Effector memory CD4-positive, alpha-beta T cell (primary cell): ENCODE measurements around the gene ZCCHC24.

Source experiments
- DNase-seq, 3 donors: peaks; one replicate each; pipeline ENCODE4 v3.0.0-alpha.2; 2020
- H3K27ac ChIP-seq: 2 replicates; pipeline ENCODE4 v1.7.0; 2013; ENCODE audit warnings: mild to moderate bottlenecking, low read length, moderate library complexity; ENCODE audit not compliant: insufficient read depth, poor library complexity, severe bottlenecking
- H3K27me3 ChIP-seq: replicated peaks from 2 replicates; pipeline ENCODE4 v1.7.0; 2013; ENCODE audit warnings: mild to moderate bottlenecking, low read length; ENCODE audit not compliant: insufficient read depth, control insufficient read depth, poor library complexity, severe bottlenecking
- H3K36me3 ChIP-seq: 2 replicates; pipeline ENCODE4 v1.7.0; 2013; ENCODE audit warnings: mild to moderate bottlenecking, low read length, moderate library complexity; ENCODE audit not compliant: control insufficient read depth, insufficient read depth
- H3K4me1 ChIP-seq: 2 replicates; pipeline ENCODE4 v1.7.0; 2013; ENCODE audit warnings: low read length, mild to moderate bottlenecking; ENCODE audit not compliant: control insufficient read depth, insufficient read depth, poor library complexity, severe bottlenecking
- H3K4me3 ChIP-seq: 2 replicates; pipeline ENCODE4 v1.7.0; 2013; ENCODE audit warnings: low read length, low read depth, mild to moderate bottlenecking; ENCODE audit not compliant: insufficient read depth, poor library complexity, severe bottlenecking
- H3K9me3 ChIP-seq: 2 replicates; pipeline ENCODE4 v1.7.0; 2013; ENCODE audit warnings: mild to moderate bottlenecking, low read length, moderate library complexity; ENCODE audit not compliant: control insufficient read depth

Gene ZCCHC24

DNA sequence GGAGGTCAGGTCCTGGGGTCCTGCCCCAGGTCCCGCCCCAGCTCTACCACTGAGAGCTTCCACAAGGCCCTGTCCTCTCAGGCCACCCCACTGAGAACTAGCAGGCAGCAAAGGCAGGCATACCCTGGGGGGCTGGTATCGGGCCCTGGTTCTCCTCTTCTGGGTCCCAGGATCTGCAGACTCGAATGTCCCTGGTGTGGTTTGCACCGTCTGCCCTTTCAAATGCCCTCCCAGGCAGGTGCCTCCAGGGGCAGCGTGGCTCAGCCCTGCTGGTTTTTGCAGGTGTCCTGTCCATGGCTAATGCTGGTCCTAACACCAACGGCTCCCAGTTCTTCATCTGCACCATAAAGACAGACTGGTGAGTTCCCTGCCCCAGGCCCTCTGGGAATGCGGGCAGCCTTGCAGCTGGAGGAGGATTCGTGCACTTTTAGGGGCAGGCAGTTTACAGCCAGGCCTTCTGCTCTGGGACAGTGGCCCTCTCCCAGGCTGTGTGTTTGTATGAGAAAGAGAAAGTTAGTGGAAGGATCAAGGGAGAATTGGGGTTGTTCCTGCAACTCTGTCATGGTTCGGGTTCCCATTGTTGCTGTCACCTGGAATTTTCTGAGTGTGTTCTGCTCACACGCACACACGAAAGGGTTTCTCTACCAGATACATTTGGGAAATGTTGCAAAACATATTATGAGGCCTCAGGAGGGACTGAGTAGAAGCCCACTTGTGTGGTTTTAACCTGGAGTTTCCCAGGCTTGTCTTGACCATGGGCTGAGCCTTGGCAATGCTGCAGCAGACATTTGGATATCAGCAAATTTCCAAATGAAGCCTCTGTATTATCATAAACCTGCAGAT is 93.2 kb downstream of the ZCCHC24 start:
- Histone ChIP-seq H3K4me3 (no peak overlapping the region), H3K27ac (no peak overlapping the region), H3K27me3 (no peaks in the 10 kb centered on the region), H3K4me1 (peaks cover 22% of the 10 kb centered on the region), H3K9me3 (no peaks in the 10 kb centered on the region), H3K36me3 (peaks cover 70% of the 10 kb centered on the region)
- no peak for DNase-seq

DNA sequence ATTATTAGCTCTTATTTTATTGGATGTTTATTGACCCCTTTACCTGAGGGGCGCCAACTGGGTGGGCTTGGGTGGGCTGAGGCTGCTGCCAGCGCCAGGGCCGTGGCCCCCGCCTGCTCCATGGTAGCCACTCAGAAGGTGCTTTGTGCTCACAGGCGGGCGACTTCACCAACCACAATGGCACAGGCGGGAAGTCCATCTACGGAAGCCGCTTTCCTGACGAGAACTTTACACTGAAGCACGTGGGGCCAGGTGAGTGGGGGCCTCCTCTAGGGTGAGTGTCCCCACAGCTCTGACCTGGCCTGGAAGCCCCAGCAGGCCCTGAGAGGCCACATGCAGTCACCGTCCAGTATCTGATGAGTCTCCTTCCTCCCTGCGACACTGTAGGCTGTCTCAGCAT is 94.1 kb downstream of the ZCCHC24 start:
- no peak for DNase-seq
- Histone ChIP-seq H3K27me3 (no peaks in the 10 kb centered on the region), H3K9me3 (no peaks in the 10 kb centered on the region), H3K4me3 (no peak overlapping the region), H3K27ac (no peak overlapping the region), H3K36me3 (peaks cover 62% of the 10 kb centered on the region), H3K4me1 (peaks cover 27% of the 10 kb centered on the region)

DNA sequence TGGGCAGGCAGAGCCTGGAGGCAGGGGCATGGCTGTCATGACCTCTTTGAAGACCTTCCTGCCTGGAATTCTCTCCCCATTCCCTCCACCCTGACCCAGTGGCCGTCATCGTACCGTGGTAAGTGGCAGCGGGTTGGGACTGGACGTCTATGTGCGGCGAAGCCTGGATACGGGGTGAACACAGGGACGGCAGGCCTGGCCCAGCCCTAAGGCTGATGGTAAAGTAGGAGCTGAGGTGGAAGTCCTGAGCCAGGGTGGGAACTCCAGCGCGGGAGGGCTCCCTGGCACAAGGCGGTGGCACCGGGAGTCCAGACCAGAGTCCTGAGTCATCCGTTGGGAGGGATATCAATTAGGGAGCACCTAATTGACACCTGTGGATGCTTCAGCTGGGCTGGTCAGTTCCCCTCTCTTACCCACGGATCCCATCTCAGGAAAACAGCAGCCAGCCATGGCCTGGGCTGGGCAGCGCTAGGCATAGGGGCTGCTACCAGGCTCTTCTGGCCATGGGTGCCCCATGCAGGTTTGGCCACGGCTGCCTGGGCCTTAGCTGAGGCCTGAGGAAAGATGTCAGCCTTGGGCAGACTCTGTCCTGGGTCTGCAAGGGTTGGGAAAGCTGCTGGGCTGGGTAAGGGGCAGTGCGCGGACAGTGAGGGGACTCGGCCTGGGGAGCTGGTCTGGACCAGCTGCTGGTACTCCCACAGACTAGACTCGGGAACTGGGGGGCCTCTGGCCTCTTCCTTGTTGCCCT is 94.8 kb downstream of the ZCCHC24 start:
- no peaks in the 10 kb centered on the region for H3K27me3 ChIP-seq
- H3K4me3 ChIP-seq: no peak overlapping the region
- H3K9me3 ChIP-seq: no peaks in the 10 kb centered on the region
- peaks cover 27% of the 10 kb centered on the region for H3K4me1 ChIP-seq
- H3K27ac ChIP-seq: no peak overlapping the region
- H3K36me3 ChIP-seq: peaks cover 58% of the 10 kb centered on the region
- no peak for DNase-seq

DNA sequence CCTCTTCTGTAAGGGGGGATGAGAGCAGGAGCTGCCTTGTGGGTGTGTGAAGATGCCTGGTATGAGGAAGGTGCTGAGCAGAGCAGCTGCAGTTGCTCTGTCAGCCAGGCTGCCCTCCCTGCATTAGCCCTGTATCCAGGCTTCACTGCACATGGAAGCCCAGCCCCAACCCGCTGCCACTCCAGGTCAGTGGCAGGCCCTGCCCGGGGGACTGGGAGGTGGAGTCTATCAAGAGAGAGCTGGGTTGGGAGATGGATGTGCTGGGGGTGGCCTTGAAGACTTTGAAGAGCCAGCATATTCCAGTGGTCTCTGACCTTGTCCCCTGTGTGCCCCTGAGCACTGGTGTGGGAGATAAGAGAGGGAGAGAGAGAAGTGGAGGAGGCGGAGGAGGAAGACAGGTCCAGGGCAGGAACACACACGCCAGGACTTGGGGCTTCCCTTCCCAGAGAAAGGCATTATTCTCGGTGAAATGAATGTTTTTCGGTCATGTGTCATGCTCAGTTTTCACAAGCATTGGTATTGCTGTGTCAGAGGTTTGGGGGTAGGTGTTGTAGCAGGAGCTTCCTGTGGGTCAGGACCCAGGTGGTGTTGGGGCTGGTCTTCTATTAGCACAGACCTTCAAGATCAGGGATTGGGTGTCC is 95.5 kb downstream of the ZCCHC24 start:
- H3K27me3 ChIP-seq: no peaks in the 10 kb centered on the region
- H3K4me1 ChIP-seq: peaks cover 27% of the 10 kb centered on the region
- H3K36me3 ChIP-seq: peaks cover 54% of the 10 kb centered on the region
- H3K27ac ChIP-seq: no peak overlapping the region
- no peak overlapping the region for H3K4me3 ChIP-seq
- H3K9me3 ChIP-seq: no peaks in the 10 kb centered on the region
- no peak for DNase-seq

DNA sequence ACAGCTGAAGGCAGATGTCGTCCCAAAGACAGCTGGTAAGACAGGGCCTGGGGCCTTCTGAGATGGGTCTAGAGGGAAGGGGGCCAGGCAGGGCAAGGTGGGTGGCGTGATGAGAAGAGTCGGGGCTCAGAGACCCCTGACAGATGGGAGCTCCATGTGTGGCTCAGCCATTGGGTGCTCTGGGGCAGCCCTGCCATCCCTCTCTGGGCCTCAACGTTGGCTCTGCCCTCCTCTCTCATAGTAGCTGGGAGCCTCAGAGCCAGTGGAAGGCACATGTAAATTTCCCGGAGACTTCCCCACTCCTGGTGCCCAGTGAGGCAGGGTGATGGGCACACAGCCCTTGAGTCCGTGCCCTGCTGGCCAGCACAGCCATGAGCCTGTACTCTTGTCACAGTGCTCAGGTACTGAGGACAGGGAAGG is 96.3 kb downstream of the ZCCHC24 start:
- Histone ChIP-seq H3K27ac (peak overlapping the region; percentile 83), H3K4me1 (peaks cover 27% of the 10 kb centered on the region), H3K27me3 (no peaks in the 10 kb centered on the region), H3K36me3 (peaks cover 46% of the 10 kb centered on the region), H3K4me3 (no peak overlapping the region), H3K9me3 (no peaks in the 10 kb centered on the region)
- no peak for DNase-seq

DNA sequence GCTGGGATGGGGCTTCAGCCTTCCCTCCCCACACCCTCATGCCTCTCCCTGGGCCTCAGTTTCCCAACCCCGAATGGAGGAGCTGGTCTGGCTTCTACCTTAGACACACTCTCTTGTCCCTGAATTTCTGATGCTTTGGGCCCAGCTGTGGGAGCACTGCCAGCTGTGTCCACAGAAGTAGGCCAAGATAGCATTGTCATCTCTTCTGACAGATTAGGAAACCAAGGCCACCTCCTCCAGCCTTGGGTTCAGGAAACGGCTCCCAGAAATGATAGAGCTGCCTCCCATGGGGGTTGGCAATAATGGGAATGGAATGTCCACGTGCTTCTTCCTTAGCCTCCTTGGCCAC is 96.8 kb downstream of the ZCCHC24 start:
- no peaks in the 10 kb centered on the region for H3K27me3 ChIP-seq
- peaks cover 27% of the 10 kb centered on the region for H3K4me1 ChIP-seq
- no peaks in the 10 kb centered on the region for H3K9me3 ChIP-seq
- H3K36me3 ChIP-seq: peaks cover 42% of the 10 kb centered on the region
- H3K4me3 ChIP-seq: peak overlapping the region; percentile 70
- H3K27ac ChIP-seq: peak overlapping the region; percentile 83
- DNase-seq: no peak

DNA sequence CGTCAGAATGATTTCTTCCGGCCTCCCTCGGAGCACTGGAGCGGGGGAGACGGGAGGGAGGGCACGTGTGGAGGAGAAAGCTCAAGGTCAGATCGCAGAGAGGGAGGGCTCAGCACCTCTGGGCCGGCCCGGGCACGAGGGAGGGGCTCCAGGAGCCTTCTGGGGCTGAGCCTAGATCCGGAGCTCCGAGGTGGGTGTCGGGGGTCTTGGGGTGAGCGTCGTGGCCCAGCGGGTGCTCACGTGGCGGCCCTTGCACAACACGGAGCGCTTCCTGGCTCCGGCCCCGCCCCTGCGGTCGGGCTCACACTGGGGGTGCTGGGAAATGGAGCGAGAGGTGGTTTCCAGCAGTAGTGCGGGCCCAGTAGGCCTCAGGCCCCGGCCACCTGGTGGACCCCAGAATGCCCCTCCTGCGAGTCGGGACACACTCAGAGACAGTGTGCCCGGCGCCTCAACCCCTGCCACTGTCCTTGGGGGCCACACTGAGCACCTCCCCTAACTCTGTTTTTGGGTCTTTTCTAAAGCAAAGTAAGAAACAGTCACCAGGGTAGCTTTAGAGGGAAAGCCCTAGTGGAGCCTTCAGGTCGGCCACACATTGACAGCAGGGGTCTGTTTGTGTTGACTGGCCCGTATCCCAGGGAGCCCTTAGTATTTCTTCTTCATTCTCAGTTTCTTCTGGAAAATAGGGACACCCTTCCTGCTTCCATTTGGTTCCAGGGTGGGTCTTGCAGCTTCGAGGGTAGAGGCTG is 97.4 kb downstream of the ZCCHC24 start:
- Histone ChIP-seq H3K27ac (peak overlapping the region; percentile 83), H3K4me3 (peak overlapping the region; percentile 70), H3K36me3 (peaks cover 36% of the 10 kb centered on the region), H3K9me3 (no peaks in the 10 kb centered on the region), H3K27me3 (no peaks in the 10 kb centered on the region), H3K4me1 (peaks cover 27% of the 10 kb centered on the region)
- DNase-seq: peak; percentile 52 to 63 (median 59)

DNA sequence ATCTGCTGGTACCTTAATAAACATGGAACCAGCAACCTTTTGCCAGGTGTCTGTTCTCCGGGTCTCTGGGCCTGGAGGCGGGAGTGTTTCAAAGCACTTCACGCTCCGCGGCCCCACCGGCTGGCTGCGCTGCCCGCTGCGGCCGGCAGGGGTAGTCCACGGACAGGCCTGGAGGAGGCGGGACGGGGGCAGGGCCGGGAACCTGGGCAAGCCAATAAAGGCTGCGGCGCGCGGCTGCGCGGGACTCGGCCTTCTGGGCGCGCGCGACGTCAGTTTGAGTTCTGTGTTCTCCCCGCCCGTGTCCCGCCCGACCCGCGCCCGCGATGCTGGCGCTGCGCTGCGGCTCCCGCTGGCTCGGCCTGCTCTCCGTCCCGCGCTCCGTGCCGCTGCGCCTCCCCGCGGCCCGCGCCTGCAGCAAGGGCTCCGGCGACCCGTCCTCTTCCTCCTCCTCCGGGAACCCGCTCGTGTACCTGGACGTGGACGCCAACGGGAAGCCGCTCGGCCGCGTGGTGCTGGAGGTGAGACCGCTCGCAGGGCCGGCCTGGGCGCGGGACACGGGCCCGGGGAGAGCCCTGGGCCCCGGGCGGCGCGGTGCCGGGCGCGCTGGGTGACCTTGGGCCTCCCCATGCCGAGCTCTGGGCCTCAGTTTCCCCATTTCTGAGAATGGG is 98.1 kb downstream of the ZCCHC24 start, which contains the start of gene PPIF:
Gene PPIF (plus strand): TSS at position 244 of the 668 bp plus-strand sequence. CDS start 80 bp downstream, at position 324.
- no peaks in the 10 kb centered on the region for H3K27me3 ChIP-seq
- peaks cover 29% of the 10 kb centered on the region for H3K36me3 ChIP-seq
- DNase-seq: peak; percentile 84 to 88 (median 87)
- H3K4me3 ChIP-seq: peak within 1 kb of the TSS; percentile 70
- no peaks in the 10 kb centered on the region for H3K9me3 ChIP-seq
- peaks cover 27% of the 10 kb centered on the region for H3K4me1 ChIP-seq
- peak within 1 kb of the TSS; percentile 83 for H3K27ac ChIP-seq
